Measurements from ENCODE around the gene PCSK5.

GRCh38 chr9:75844321-75844720 is 46.2 kb upstream of the PCSK5 start:
- no peak for TF ChIP-seq YY1 (IDR thresholded peaks at IDR 0.05; ENCODE audit: insufficient read depth, insufficient read length)
- TF ChIP-seq ZNF274 (IDR thresholded peaks at IDR 0.05; ENCODE audit: low read depth, low read length) = no peak
- TF ChIP-seq SUZ12 (IDR thresholded peaks at IDR 0.05; ENCODE audit: extremely low read depth, insufficient read depth, insufficient read length) = no peak
